ENCODE data around the gene ASTL.

ASTL gene

DNA sequence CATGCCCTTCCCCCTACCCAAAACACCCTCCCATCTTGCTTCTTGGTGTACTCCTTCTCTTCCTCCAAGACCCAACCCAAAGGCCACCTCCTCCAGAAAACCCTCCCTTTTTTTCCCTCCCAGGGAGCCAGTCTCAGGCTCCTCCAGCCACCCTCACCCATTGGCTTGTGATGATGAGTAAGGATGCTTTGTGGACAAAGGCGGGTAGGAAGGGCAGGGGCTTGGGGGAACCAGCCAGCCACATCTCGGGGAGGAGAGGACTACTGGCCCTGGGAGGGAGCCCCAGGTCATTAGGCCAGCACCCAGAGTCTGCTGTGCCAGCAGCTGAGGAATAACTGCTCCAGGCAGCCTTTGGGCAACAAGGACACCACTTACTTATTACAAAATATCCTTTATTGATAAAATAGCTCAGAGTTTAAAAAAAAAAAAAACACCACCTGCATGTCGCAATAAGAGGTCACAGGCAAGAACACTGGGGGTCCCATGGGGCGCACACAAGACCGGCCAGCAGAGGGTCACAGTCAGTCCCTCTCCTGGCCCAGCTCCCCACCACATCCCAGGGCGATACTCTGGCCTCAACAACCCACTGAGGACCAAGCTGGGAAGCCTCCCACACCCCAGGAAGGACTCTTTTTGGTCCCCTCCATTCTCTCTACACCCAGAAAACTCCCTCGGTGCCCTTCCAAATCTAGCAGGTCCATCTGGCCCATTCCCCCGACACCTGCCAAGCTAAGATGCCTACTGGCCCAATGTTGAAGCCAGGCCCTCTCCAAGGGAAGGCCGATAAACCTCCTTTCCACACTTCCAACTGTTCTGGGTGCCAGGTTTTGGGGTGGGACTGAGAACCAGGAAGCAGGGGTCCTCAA, 25.6 kb downstream of the ASTL start:
- no peak overlapping the region for H3K4me3 ChIP-seq (ENCODE audit: low read length)
- H3K9me3 ChIP-seq (ENCODE audit: control insufficient read depth, low read depth, low read length): no peaks in the 10 kb centered on the region
- no peak overlapping the region for H3K27ac ChIP-seq (ENCODE audit: low read length)
- peaks cover 17% of the 10 kb centered on the region for H3K4me1 ChIP-seq (ENCODE audit: control insufficient read depth, low read depth, low read length)
- no peak overlapping the region for H3K9ac ChIP-seq (ENCODE audit: low read length)
- no peaks in the 10 kb centered on the region for H3K36me3 ChIP-seq (ENCODE audit: control insufficient read depth, low read depth, low read length)
- H3K27me3 ChIP-seq (ENCODE audit: control insufficient read depth, insufficient read depth, low read length): peaks cover 21% of the 10 kb centered on the region

DNA sequence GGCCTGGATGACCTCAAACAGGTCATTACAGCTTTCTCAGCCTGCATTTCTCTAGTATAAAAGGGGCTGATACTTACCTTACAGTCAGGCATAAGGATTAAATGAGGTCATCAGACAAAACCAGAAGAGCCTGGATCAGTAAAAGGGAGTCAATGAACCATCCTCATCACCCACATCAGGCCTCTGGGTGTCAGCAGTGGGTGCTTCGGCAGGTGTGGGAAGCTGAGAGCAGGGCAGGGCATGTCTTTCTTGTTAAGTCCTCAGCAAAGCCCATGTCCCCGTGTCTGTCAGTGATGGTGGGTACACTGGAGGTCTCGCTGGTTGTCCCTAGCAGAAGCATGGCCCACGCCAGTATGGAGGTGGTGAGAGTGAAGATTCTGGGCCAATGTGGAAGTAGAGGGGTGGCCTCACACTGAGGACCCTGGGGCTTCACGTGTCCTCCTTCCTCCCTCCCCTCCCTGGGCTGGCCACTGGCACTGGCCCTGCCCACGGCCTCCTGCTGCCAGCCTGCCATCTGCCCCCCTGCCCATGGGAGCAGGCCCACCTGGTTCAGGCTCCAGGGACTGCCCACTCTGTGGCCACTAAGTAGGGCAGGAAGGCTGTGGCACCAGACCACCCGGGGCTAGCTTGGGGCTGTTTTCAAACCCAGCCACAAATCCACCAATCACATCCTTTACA, 26.3 kb downstream of the ASTL start:
- peaks cover 14% of the 10 kb centered on the region for H3K27me3 ChIP-seq (ENCODE audit: control insufficient read depth, insufficient read depth, low read length)
- no peaks in the 10 kb centered on the region for H3K9me3 ChIP-seq (ENCODE audit: control insufficient read depth, low read depth, low read length)
- no peak overlapping the region for H3K27ac ChIP-seq (ENCODE audit: low read length)

DNA sequence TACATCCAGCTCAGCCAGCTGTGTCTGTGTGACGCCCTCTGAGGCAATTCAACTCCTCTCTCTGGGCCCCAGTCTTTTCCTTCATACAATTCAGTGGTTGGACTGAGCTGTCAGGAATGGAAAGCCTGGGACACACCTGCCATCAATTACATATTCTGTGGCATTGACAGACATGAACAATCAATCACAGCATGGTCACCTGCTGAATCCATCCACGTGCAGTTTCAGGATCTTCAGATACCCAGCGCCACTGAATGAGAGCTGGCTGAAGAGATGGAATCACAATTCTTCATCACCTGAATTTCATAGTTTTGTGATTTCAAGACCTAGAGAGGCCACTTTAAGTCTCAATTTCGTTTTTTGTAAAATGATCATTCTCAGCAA, 27.1 kb downstream of the ASTL start:
- no peaks in the 10 kb centered on the region for H3K9me3 ChIP-seq (ENCODE audit: control insufficient read depth, low read depth, low read length)
- peaks cover 14% of the 10 kb centered on the region for H3K27me3 ChIP-seq (ENCODE audit: control insufficient read depth, insufficient read depth, low read length)
- peaks cover 14% of the 10 kb centered on the region for H3K4me1 ChIP-seq (ENCODE audit: control insufficient read depth, low read depth, low read length)
- H3K36me3 ChIP-seq (ENCODE audit: control insufficient read depth, low read depth, low read length): no peaks in the 10 kb centered on the region
- H3K27ac ChIP-seq (ENCODE audit: low read length): no peak overlapping the region
- H3K9ac ChIP-seq (ENCODE audit: low read length): no peak overlapping the region
- no peak overlapping the region for H3K4me3 ChIP-seq (ENCODE audit: low read length)

More for the DNA sequence above, 26.3 kb downstream of the ASTL start:
- H3K9ac ChIP-seq (ENCODE audit: low read length): no peak overlapping the region
- no peak overlapping the region for H3K4me3 ChIP-seq (ENCODE audit: low read length)
- H3K4me1 ChIP-seq (ENCODE audit: control insufficient read depth, low read depth, low read length): peaks cover 14% of the 10 kb centered on the region
- H3K36me3 ChIP-seq (ENCODE audit: control insufficient read depth, low read depth, low read length): no peaks in the 10 kb centered on the region

DNA sequence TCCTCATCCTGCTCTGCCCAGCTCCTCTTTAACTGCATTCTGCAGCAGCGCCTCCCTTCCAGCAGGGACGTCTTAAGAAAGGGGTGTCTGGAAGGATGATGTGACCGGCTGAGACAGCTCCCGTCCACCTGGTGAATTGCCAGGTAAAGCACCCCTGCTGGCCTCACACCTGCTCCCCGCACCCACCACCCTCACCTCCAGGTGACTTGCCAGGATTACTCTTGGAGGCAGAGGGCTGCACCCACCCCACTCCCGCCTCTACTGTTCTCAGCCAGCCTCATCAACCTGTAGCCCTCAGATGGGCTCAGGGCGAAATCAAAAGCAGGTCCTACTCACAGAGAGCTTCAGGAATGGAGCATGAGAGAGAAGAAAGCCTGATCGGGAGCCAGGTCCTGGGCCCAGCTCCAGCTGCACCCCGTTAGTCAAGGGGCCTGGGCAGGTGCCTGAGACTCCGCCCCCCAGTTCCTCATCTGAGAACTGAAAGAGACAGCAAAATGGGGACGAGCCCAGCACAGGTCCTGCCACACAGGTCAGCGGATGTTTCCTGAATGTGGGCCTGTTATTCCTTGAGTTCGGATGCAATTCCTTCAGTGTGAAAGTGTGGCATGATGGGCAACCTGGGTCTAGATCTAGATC, 27.6 kb downstream of the ASTL start:
- H3K4me3 ChIP-seq (ENCODE audit: low read length): no peak overlapping the region
- H3K36me3 ChIP-seq (ENCODE audit: control insufficient read depth, low read depth, low read length): no peaks in the 10 kb centered on the region
- no peak overlapping the region for H3K9ac ChIP-seq (ENCODE audit: low read length)
- peaks cover 10% of the 10 kb centered on the region for H3K27me3 ChIP-seq (ENCODE audit: control insufficient read depth, insufficient read depth, low read length)
- no peaks in the 10 kb centered on the region for H3K9me3 ChIP-seq (ENCODE audit: control insufficient read depth, low read depth, low read length)
- H3K4me1 ChIP-seq (ENCODE audit: control insufficient read depth, low read depth, low read length): peaks cover 14% of the 10 kb centered on the region
- H3K27ac ChIP-seq (ENCODE audit: low read length): no peak overlapping the region

DNA sequence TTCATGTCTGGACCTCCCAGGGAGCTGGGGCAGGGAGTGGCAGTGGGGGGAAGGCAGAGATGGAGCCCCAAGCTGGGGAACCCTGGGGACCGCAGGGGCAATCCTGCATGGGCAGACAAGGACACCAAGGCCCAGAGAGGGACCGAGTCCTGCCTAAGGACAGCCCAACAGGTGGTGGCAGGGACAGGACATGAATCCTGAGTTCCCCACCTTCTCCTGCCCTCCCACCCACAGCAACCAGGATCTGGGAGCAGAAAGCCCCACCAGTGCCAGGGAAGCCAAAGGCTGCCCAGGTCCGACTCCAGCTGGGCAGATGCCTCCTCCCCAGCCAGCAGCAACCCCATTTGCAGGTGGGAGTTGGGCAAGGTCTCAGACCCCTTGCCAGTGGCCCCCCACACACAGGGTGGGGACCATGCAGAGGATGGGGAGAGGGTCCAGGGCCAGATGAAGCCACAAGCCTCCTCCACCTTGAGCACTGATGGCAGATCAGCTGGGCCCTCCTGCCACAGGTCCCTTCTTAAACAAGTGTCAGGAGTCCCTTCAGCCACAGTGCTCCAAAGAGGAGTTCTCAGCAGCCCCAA, 28.3 kb downstream of the ASTL start:
- Histone ChIP-seq H3K9me3 (ENCODE audit: control insufficient read depth, low read depth, low read length) (no peaks in the 10 kb centered on the region), H3K27ac (ENCODE audit: low read length) (no peak overlapping the region), H3K27me3 (ENCODE audit: control insufficient read depth, insufficient read depth, low read length) (peaks cover 3% of the 10 kb centered on the region), H3K36me3 (ENCODE audit: control insufficient read depth, low read depth, low read length) (no peaks in the 10 kb centered on the region), H3K4me1 (ENCODE audit: control insufficient read depth, low read depth, low read length) (peaks cover 14% of the 10 kb centered on the region), H3K9ac (ENCODE audit: low read length) (no peak overlapping the region), H3K4me3 (ENCODE audit: low read length) (no peak overlapping the region)

DNA sequence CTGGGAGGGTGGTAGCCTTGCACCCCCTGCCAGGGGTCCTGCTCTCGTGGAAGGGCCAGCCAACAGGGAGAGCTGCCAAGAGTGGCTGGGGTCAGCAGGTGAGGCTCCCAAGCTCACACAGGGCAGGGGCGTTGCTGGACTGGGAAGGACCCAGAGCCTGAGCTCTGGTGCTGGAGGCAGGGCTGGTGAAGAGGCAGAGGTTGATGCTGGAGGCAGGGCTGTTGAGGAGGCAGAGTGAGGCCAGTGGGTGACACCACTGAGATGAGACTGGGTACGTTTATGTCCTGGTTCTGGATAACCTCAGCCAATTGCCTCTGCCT, 29.0 kb downstream of the ASTL start:
- Histone ChIP-seq H3K36me3 (ENCODE audit: control insufficient read depth, low read depth, low read length) (no peaks in the 10 kb centered on the region), H3K27ac (ENCODE audit: low read length) (no peak overlapping the region), H3K9ac (ENCODE audit: low read length) (no peak overlapping the region), H3K4me1 (ENCODE audit: control insufficient read depth, low read depth, low read length) (peaks cover 14% of the 10 kb centered on the region), H3K9me3 (ENCODE audit: control insufficient read depth, low read depth, low read length) (no peaks in the 10 kb centered on the region), H3K27me3 (ENCODE audit: control insufficient read depth, insufficient read depth, low read length) (no peaks in the 10 kb centered on the region), H3K4me3 (ENCODE audit: low read length) (no peak overlapping the region)

DNA sequence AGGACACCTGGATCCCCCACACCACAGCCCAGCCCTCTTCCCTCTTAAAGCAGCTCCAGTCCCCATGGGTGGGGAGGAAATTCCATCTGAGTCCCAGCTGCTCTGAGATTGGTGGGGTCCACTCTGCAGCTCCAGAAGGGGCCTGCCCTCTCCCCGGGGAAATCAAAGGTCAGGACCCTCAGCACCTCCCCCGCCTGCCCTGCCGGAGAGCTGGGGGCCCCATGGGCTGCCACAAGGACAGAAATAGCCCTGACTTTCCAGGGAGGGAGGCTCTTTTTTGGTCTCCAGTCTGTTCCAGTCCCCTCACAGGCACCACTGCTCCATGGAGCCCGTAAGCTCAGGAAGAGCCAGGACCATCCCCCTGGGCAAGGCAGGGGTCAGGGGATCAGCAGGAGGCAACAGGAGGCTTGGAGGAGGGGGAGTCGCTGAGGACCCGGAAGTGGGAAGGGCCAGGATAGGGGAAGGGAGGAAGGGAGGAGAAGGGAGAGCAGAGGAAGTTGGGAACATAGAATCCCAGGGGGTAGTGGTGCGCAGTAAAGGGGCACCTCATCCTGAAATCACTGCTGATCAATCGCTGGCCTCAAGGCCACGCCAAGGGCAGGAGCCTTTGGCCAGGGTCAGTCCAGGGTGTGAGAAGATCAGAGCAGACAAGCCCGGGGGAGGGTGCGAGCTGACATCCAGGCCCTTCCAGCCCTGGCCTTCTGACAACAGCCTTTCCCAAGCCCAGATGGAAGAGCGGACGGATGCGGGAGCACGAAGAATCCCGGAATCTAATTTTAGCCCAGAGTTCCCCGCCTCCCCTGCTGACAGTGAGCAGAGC, 29.6 kb downstream of the ASTL start:
- H3K4me3 ChIP-seq (ENCODE audit: low read length): no peak overlapping the region
- H3K4me1 ChIP-seq (ENCODE audit: control insufficient read depth, low read depth, low read length): peaks cover 14% of the 10 kb centered on the region
- no peaks in the 10 kb centered on the region for H3K36me3 ChIP-seq (ENCODE audit: control insufficient read depth, low read depth, low read length)
- H3K9me3 ChIP-seq (ENCODE audit: control insufficient read depth, low read depth, low read length): no peaks in the 10 kb centered on the region
- no peak overlapping the region for H3K9ac ChIP-seq (ENCODE audit: low read length)
- H3K27me3 ChIP-seq (ENCODE audit: control insufficient read depth, insufficient read depth, low read length): no peaks in the 10 kb centered on the region
- no peak overlapping the region for H3K27ac ChIP-seq (ENCODE audit: low read length)

DNA sequence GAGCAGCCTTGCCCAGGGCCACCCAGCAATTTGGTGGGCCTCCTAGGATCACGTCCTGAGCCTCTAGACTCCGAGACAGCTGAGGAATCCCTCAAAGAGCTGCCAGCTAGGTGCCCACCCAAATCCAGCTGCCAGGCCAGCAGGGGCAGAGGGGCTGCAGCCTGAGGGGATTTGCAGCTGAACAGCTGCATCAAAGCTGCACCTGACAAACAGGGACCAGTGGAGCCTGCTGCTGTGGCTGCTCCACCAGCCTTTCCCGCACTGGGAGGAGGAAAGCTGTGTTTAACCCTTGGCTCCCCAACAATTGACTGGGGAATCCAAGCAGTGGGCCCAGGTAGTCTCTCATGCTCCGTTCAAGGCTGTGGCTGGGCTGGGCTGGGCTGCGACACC, 30.2 kb downstream of the ASTL start:
- Histone ChIP-seq H3K4me1 (ENCODE audit: control insufficient read depth, low read depth, low read length) (peaks cover 14% of the 10 kb centered on the region), H3K27me3 (ENCODE audit: control insufficient read depth, insufficient read depth, low read length) (no peaks in the 10 kb centered on the region), H3K9ac (ENCODE audit: low read length) (no peak overlapping the region), H3K36me3 (ENCODE audit: control insufficient read depth, low read depth, low read length) (no peaks in the 10 kb centered on the region), H3K4me3 (ENCODE audit: low read length) (no peak overlapping the region), H3K9me3 (ENCODE audit: control insufficient read depth, low read depth, low read length) (no peaks in the 10 kb centered on the region), H3K27ac (ENCODE audit: low read length) (no peak overlapping the region)

DNA sequence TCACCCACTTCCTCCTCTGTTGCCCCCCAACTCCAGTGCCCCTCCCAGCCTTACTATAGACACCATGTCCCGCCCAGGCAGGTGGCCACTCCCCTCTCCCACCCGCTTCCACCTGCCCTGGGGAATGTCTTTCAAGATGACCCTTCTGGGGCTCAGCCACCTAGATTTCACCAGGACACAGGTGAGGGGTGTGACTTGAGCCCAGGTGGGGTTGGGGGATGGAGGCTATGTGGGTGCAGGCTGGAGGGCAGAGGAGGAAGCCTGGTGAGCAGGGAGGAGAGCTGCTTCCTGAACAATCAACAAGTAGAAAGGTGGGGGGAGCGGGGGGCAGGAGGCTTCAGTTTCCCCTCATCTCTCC, 30.6 kb downstream of the ASTL start:
- Histone ChIP-seq H3K27ac (ENCODE audit: low read length) (no peak overlapping the region), H3K4me1 (ENCODE audit: control insufficient read depth, low read depth, low read length) (peaks cover 14% of the 10 kb centered on the region), H3K9ac (ENCODE audit: low read length) (no peak overlapping the region), H3K36me3 (ENCODE audit: control insufficient read depth, low read depth, low read length) (no peaks in the 10 kb centered on the region), H3K9me3 (ENCODE audit: control insufficient read depth, low read depth, low read length) (no peaks in the 10 kb centered on the region), H3K27me3 (ENCODE audit: control insufficient read depth, insufficient read depth, low read length) (no peaks in the 10 kb centered on the region), H3K4me3 (ENCODE audit: low read length) (no peak overlapping the region)

DNA sequence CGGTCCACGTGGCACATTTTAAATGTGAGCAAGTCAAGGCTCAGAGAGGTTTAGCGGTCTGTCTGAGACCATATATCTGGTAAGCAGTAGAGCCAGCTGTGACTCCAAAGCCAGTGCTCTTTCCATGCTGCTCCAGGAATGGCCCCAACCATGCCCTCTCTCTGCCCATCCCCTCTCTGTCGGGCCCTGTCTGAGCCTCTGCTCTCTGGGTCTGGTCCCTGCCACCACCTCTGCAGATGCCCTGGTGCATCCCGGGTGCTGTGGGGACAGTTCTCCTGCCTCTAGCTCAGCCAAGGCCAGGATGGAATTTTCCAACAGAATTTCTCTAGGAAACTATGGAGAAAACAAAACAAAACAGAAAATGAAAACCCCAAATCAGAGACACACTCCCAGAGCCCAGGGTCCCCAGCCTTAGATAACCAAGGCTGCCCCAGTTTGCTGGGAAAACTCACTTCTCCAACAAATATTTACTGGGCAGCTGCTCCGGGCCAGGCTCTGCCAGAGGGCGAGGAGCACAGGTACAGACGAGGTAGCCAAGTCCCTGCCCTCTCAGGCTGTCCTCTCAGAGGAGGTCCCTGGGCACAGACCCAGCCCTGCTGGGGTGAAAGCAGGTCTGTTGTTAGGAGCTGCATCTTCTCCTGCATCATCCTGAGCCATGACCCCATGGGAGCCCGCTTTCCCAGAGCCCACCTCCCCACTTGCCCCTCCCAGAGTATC, 31.2 kb downstream of the ASTL start:
- H3K4me3 ChIP-seq (ENCODE audit: low read length): no peak overlapping the region
- H3K9me3 ChIP-seq (ENCODE audit: control insufficient read depth, low read depth, low read length): no peaks in the 10 kb centered on the region
- H3K36me3 ChIP-seq (ENCODE audit: control insufficient read depth, low read depth, low read length): no peaks in the 10 kb centered on the region
- H3K27me3 ChIP-seq (ENCODE audit: control insufficient read depth, insufficient read depth, low read length): no peaks in the 10 kb centered on the region
- no peak overlapping the region for H3K27ac ChIP-seq (ENCODE audit: low read length)
- H3K4me1 ChIP-seq (ENCODE audit: control insufficient read depth, low read depth, low read length): peaks cover 14% of the 10 kb centered on the region
- H3K9ac ChIP-seq (ENCODE audit: low read length): no peak overlapping the region

Measured in iPS-18a (cell line).